Psoas muscle (tissue), 8 donors: Measurements from ENCODE around the gene RABGGTA. TPM values are rescaled to one million over a fixed set of nuclear protein-coding genes. Genes with fewer than 3 reads are reported as not detected.
A peak's percentile ranks its signal among the peaks of the same experiment; 100 is the strongest.

Experiments used
- ATAC-seq, 4 donors: fragments of 200-7000 bp; cut with Tn5 transposase; one replicate each; pipeline ENCODE4 v1.9.1; 2020; ENCODE audit warnings: moderate library complexity in 3 of 4, mild to moderate bottlenecking in 2 of 4
- DNase-seq, 2 donors: peaks; one replicate each; pipeline ENCODE4 v3.0.0-alpha.2; 2020
- H3K27ac ChIP-seq: fragments of 200-600 bp; one replicate; pipeline ENCODE4 v1.8.0; 2022
- H3K27me3 ChIP-seq, 3 donors: fragments of 200-600 bp in 1 of 3; one replicate each; pipeline versions ENCODE4 v1.6.1 to v1.8.0; 2013 to 2022; ENCODE audit warnings: low read length in 2 of 3, mild to moderate bottlenecking in 2 of 3, moderate library complexity in 1 of 3; ENCODE audit not compliant: insufficient read depth in 3 of 3
- H3K36me3 ChIP-seq, 2 donors: fragments of 200-600 bp in 1 of 2; one replicate each; pipeline versions ENCODE4 v1.6.1 to v1.8.0; 2013 to 2022; ENCODE audit warnings: low read depth in 1 of 2, mild to moderate bottlenecking in 1 of 2, moderate library complexity in 1 of 2; ENCODE audit not compliant: insufficient read depth in 1 of 2
- H3K4me1 ChIP-seq: fragments of 200-600 bp; one replicate; pipeline ENCODE4 v1.8.0; 2022
- H3K4me3 ChIP-seq: fragments of 200-600 bp; one replicate; pipeline ENCODE4 v1.8.0; 2022; ENCODE audit warnings: mild to moderate bottlenecking
- H3K9me3 ChIP-seq: fragments of 200-600 bp; one replicate; pipeline ENCODE4 v1.8.0; 2022
- WGBS, 3 donors: extraction: QIAGEN DNeasy Blood & Tissue Kit; methylation state at CpG; one replicate each; pipeline versions ENCODE4 v1.1.6 to v1.1.7; 2013; 5-methylcytosine and 5-hydroxymethylcytosine counted together
- intact Hi-C, 2 donors: fragments of 100-400 bp; cut with DNase I; formaldehyde crosslinking; loops; one replicate each; pipeline versions ENCODE4 v1.11.0 to v1.14.2; 2022
- polyA plus RNA-seq, 3 donors: library from polyadenylated mRNA; stranded (reverse); fragments of 200-250 nt; gene quantifications; one replicate each; pipeline ENCODE4 v1.2.3, GENCODE V29; 2013
- total RNA-seq, 4 donors: library from RNA; stranded (reverse); fragmentation: NEBNext Ultra II Directional in 2 of 4; extraction: Animal tissue kit (Norgen Biotek cat#: 25700) in 2 of 4; gene quantifications; one replicate each; pipeline versions ENCODE4 v1.2.1 to v1.2.4, GENCODE V29; 2021 to 2023
- TF ChIP-seq, protein P1 (sequence below): fragments of 200-600 bp; IDR thresholded peaks from one replicate; pipeline ENCODE4 v1.8.0; 2022; ENCODE audit warnings: antibody characterized with exemption
- donor health status: healthy with polysubstance abuse.
- donor health status: DM: no; HTN: no; CAD: no; lungs with moderate emphysema.
- donor health status: Bipolar disorder and iron deficiency.
- donor health status: healthy.
- donor health status: DM: yes; HTN: yes; CAD: no.
- donor health status: DM: no; HTN: no; CAD: no.
- donor health status: DM: no; HTN: no; CAD: no.
- donor health status: DM: yes; HTN: yes; CAD: no.

RABGGTA gene
- total and polyA plus RNA-seq, 7 donors: 15.1 to 36.2 (median 17.5) TPM

DNA sequence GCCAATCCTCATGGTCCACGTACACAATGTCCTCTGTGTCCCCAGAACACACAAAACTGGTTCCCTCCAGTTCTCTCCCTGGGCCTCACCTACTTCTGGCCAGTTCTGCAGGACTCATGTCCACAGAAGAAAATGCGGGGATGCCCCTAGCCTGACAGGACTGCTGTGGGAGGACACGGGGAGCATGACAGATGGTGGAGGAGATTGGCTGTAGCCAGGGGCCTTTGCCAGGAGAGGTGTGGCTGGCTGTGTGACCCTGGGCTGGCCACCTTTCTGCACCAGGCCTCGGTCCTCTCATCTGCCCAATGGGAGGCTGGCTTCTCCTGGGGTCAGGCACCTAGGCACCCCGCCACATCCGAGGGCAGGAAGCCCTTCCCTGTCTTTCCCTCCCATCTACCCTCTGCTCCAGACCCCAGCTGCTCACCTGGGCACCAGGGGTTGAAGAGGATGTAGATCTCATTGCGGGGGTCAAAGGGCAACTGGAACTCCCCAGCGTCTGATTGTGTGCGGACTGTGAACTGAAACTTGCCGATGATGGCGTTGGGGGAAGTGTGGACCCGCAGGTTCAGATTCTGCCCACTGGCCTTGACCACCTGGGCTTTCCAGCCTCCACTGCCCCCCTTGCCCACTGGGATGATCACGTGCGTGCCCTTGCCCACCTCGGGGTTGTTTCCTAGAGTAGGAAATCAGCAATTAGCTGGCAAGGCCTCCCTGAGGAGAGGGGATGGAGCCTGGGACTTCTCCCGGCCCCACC, 11.2 kb downstream of the RABGGTA start:
- H3K27ac ChIP-seq: no peak overlapping the region
- 79 to 84% (median 82%) methylated on average over 15 to 16 of the region's 16 CpGs for WGBS, 3 donors
- no peaks in the 10 kb centered on the region for H3K9me3 ChIP-seq
- intact Hi-C loops: no loop called here
- TF ChIP-seq, protein P1, sequence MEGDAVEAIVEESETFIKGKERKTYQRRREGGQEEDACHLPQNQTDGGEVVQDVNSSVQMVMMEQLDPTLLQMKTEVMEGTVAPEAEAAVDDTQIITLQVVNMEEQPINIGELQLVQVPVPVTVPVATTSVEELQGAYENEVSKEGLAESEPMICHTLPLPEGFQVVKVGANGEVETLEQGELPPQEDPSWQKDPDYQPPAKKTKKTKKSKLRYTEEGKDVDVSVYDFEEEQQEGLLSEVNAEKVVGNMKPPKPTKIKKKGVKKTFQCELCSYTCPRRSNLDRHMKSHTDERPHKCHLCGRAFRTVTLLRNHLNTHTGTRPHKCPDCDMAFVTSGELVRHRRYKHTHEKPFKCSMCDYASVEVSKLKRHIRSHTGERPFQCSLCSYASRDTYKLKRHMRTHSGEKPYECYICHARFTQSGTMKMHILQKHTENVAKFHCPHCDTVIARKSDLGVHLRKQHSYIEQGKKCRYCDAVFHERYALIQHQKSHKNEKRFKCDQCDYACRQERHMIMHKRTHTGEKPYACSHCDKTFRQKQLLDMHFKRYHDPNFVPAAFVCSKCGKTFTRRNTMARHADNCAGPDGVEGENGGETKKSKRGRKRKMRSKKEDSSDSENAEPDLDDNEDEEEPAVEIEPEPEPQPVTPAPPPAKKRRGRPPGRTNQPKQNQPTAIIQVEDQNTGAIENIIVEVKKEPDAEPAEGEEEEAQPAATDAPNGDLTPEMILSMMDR: no peak
- no peak for DNase-seq
- H3K4me3 ChIP-seq: no peak overlapping the region
- no peaks in the 10 kb centered on the region for H3K4me1 ChIP-seq
- no peak for ATAC-seq
- peaks cover 0 to under 1% of the 10 kb centered on the region in 2 donors for H3K36me3 ChIP-seq
- no peaks in the 10 kb centered on the region for H3K27me3 ChIP-seq

DNA sequence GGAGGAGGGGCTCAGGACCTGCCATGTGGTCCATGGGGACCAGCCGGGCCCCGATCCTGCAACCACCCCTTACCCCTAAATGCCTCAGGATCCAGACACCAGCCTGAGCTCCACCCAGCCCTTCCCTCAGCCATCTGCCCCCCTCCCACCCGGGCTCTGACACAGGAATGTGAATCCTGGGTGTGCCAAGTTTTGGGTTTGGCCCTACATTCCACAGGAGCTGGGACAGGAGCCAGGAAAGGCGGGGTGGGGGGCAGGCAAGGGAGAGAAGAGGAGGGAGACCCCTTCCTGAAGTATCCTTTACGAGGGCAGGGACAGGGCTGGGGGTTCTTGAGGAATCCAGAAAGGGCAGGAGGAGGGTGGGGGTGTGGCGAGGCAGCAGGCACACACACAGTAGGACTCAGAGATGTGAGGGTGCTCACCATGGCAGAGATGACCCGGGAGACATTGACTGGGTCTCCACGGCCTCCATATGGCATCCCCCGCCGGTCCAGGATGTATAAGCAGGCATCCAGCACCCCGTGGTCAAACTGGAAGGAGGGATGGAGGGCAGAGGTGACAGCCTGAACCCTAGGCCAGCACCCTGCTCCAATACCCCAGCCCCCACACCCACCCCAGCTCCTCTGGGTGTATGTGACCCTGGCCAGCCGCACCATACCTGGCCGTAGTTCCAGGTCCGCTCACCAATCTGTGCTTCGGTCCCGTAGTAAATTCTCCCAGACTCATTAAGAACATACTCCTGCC, 11.9 kb downstream of the RABGGTA start:
- WGBS, 3 donors: 61 to 67% (median 66%) methylated on average over 16 of the region's 16 CpGs
- DNase-seq: no peak
- intact Hi-C loops: no loop called here

DNA sequence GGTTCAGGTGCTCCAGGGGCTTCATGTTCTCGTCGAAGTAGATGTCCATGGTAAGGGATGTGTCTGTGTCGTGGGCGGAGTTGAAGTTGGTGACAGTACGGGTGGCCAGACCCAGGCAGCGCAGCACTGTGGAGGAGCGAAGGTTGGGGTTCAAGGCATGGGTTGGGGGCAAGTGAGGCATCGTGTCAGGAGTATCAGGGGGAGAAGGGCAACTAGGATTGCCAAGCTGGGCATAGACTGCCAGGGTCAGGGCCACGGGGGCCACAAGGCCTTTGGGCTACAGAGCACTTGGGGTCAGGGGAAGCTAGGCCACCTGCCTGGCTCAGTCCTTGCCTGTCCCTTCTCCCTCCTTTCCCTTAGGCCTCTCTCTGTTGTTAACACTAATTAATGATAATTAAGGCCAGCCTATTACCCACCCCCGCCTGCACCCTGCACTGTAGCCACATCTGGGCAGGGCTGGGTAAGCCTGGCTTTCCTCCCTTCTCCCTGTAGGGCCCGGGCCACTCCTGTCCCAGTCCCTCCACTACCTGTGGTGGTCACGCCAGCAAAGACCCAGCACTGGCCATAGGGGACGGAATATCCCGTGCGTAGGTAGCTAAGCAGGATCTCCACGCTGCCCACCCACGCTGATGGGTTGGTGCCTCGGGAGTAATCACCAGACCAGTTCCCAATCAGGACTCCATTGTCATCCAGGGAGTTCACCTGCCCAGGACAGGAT, 12.7 kb downstream of the RABGGTA start:
- TF ChIP-seq, protein P1: no peak
- H3K4me3 ChIP-seq: no peak overlapping the region
- no peaks in the 10 kb centered on the region for H3K9me3 ChIP-seq
- no peaks in the 10 kb centered on the region for H3K27me3 ChIP-seq
- WGBS, 3 donors: 85 to 89% (median 88%) methylated on average over 18 of the region's 18 CpGs
- H3K4me1 ChIP-seq: no peaks in the 10 kb centered on the region
- no peak for DNase-seq
- H3K27ac ChIP-seq: no peak overlapping the region
- ATAC-seq: peak in 1 of 4 donors; percentile 16
- no peaks in the 10 kb centered on the region for H3K36me3 ChIP-seq
- intact Hi-C loops: no loop called here

More for the DNA sequence above, 11.9 kb downstream of the RABGGTA start:
- Histone ChIP-seq H3K9me3 (no peaks in the 10 kb centered on the region), H3K27ac (no peak overlapping the region), H3K36me3 (no peaks in the 10 kb centered on the region), H3K4me1 (no peaks in the 10 kb centered on the region), H3K27me3 (no peaks in the 10 kb centered on the region), H3K4me3 (no peak overlapping the region)
- TF ChIP-seq, protein P1: no peak
- ATAC-seq: peak in 1 of 4 donors; percentile 15

DNA sequence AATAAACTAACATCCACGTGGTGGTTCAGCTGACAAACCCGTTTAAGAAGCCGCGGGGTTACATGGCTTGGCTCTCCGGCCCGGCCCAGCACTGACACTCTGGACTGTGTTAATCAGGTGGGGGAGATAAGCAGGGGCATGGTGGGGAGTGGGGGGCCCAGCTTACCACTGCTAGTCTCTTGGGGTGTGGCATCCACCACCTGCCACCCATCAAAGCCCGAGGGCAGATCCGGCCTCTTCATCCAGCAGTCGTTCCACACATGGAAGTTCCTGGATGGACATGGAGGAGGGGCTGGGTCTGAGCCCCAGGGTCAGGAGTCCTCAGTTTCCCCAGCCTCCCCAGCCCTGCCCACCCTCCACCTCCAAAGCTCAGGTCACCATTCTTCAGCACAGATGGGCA, 13.3 kb downstream of the RABGGTA start:
- no peak overlapping the region for H3K4me3 ChIP-seq
- intact Hi-C loops: no loop called here
- 83 to 86% (median 86%) methylated on average over 9 of the region's 9 CpGs for WGBS, 3 donors
- ATAC-seq (no peak), DNase-seq (no peak)
- no peaks in the 10 kb centered on the region for H3K36me3 ChIP-seq
- no peak overlapping the region for H3K27ac ChIP-seq
- H3K9me3 ChIP-seq: no peaks in the 10 kb centered on the region
- no peaks in the 10 kb centered on the region for H3K27me3 ChIP-seq
- TF ChIP-seq, protein P1: no peak
- no peaks in the 10 kb centered on the region for H3K4me1 ChIP-seq
